Activated B cell treated with CpG ODN at 0.5 μM for 24 hours (primary cell): Measurements from ENCODE around the gene KMT2E. TPM values are rescaled to one million over a fixed set of nuclear protein-coding genes. Genes with fewer than 3 reads are reported as not detected.

Source experiments
- ATAC-seq: fragments of 200-7000 bp; cut with Tn5 transposase; one replicate; pipeline ENCODE4 v1.10.0; 2021; ENCODE audit warnings: low read depth, mild to moderate bottlenecking, moderate library complexity
- CTCF ChIA-PET: fragments of 350-600 bp; sonication (Branson Sonifier 250); formaldehyde crosslinking; loops from one replicate; lab custom pipeline; 2021; ENCODE audit warnings: antibody characterized with exemption; lab: Charles Lee
- POLR2A ChIA-PET: fragments of 350-600 bp; sonication (Branson Sonifier 250); formaldehyde crosslinking; loops from one replicate; lab custom pipeline; 2021; ENCODE audit warnings: antibody characterized with exemption; lab: Charles Lee
- DNase-seq: peaks from one replicate; pipeline ENCODE4 v3.0.0; 2022
- H3K27ac Mint-ChIP-seq: one replicate; pipeline ENCODE4 v1.8.0; 2020; ENCODE audit warnings: mixed read lengths
- H3K27me3 Mint-ChIP-seq: one replicate; pipeline ENCODE4 v1.8.0; 2021; ENCODE audit warnings: mixed read lengths
- H3K36me3 Mint-ChIP-seq: one replicate; pipeline ENCODE4 v1.8.0; 2021; ENCODE audit warnings: low read depth, mixed read lengths
- H3K4me1 Mint-ChIP-seq: one replicate; pipeline ENCODE4 v1.8.0; 2021; ENCODE audit warnings: mixed read lengths
- H3K4me3 Mint-ChIP-seq: one replicate; pipeline ENCODE4 v1.8.0; 2020; ENCODE audit warnings: mild to moderate bottlenecking, mixed read lengths
- H3K9me3 Mint-ChIP-seq: one replicate; pipeline ENCODE4 v1.8.0; 2020; ENCODE audit warnings: mixed read lengths
- intact Hi-C: fragments of 100-400 bp; cut with micrococcal nuclease; formaldehyde crosslinking; loops from one replicate; pipeline ENCODE4 v1.15.1; 2024
- total RNA-seq: library from RNA; stranded (reverse); gene quantifications from 2 replicates; pipeline ENCODE4 v1.2.3, GENCODE V29; 2022
- TF ChIP-seq, protein P1 (sequence below): fragments of 200-600 bp; IDR thresholded peaks from one replicate; pipeline ENCODE4 v1.8.0; 2022; ENCODE audit warnings: antibody characterized with exemption, mild to moderate bottlenecking

KMT2E gene
- total RNA-seq, 1 donor from 2014 or later, result 183 TPM

DNA sequence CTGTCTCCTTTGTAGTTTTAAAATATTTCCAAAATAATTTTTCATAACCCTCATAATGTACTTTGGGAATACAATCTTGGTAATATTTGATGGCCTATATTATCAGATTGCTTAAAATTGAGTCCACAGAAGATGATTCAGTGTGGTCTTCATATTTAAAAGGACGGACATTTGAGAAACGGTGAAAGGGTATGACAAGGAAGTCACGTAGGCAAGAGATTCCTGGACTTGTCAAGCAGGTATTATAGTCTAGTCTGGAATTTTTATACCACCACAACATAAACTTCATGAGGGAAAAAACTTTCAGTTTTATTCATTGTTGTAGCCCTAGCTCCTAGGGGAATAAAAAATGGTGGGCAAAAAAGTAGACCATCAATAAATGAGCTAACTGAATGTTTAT is 82.3 kb downstream of the KMT2E start:
- no peak overlapping the region for H3K4me3 Mint-ChIP-seq
- H3K4me1 Mint-ChIP-seq, result peaks cover 21% of the 10 kb centered on the region
- intact Hi-C loops, result no loop called here
- DNase-seq (no peak), ATAC-seq (no peak)
- ChIA-PET POLR2A (no interaction called here), CTCF (no interaction called here)
- TF ChIP-seq, protein P1, sequence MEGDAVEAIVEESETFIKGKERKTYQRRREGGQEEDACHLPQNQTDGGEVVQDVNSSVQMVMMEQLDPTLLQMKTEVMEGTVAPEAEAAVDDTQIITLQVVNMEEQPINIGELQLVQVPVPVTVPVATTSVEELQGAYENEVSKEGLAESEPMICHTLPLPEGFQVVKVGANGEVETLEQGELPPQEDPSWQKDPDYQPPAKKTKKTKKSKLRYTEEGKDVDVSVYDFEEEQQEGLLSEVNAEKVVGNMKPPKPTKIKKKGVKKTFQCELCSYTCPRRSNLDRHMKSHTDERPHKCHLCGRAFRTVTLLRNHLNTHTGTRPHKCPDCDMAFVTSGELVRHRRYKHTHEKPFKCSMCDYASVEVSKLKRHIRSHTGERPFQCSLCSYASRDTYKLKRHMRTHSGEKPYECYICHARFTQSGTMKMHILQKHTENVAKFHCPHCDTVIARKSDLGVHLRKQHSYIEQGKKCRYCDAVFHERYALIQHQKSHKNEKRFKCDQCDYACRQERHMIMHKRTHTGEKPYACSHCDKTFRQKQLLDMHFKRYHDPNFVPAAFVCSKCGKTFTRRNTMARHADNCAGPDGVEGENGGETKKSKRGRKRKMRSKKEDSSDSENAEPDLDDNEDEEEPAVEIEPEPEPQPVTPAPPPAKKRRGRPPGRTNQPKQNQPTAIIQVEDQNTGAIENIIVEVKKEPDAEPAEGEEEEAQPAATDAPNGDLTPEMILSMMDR, result no peak
- H3K9me3 Mint-ChIP-seq, result no peaks in the 10 kb centered on the region
- no peaks in the 10 kb centered on the region for H3K27me3 Mint-ChIP-seq
- H3K36me3 Mint-ChIP-seq, result peaks cover 82% of the 10 kb centered on the region
- H3K27ac Mint-ChIP-seq, result no peak overlapping the region

DNA sequence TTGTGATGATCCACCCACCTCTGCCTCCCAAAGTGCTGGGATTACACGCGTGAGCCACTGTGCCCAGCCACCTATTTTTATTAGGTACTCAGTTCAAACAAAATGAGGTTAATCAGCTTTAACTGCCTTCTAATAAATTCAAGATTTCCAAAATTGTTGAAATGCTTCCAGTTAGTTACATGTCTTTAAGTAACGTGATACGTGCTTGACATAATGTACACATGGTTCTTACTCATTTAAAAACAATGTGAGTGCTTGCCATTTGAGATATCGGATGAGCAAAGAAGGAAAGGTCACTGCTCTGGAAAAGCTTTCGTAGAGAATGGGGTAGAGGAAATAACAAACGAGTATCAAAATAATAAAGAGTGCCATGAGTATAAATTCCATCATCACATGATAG is 83.6 kb downstream of the KMT2E start:
- H3K27ac Mint-ChIP-seq, result peak overlapping the region; percentile 8
- no peaks in the 10 kb centered on the region for H3K9me3 Mint-ChIP-seq
- TF ChIP-seq, protein P1, result no peak
- intact Hi-C loops, result no loop called here
- CTCF ChIA-PET, result no interaction called here
- ATAC-seq (no peak), DNase-seq (no peak)
- H3K4me1 Mint-ChIP-seq, result peaks cover 22% of the 10 kb centered on the region
- peaks cover 78% of the 10 kb centered on the region for H3K36me3 Mint-ChIP-seq
- POLR2A ChIA-PET, result no interaction called here
- no peak overlapping the region for H3K4me3 Mint-ChIP-seq
- no peaks in the 10 kb centered on the region for H3K27me3 Mint-ChIP-seq

DNA sequence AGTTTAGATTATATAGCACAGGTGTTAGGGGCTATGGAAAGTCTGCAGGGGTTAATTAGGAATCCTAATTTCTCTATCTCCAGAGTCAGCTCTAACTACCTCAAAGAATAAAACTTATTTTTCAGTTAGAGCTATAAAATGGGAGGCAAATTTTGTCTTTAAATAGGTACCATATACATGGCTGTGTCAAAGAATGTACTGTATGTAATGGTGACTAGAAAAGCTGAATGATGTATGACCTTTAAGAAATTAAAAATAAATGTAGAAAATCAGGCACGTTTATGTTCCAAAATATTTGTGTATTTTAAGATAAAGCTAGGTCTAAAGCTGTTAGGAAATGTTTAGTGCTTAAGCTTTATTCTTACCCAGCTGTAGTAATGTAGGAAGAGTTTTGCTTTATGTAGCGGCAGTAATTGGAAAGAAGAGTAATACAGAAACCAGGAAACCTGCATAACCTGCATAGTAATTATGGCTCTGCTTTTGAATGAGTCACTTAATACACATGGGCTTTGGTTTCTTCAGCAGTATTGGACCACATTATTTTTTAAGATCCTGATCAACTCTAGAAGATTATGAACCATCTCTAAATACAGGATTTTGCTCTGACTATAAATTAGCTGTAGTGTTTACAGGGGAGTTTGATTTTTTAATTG is 85.0 kb downstream of the KMT2E start:
- Mint-ChIP-seq H3K36me3 (peaks cover 78% of the 10 kb centered on the region), H3K4me1 (peaks cover 28% of the 10 kb centered on the region), H3K27ac (peak overlapping the region; percentile 73), H3K9me3 (no peaks in the 10 kb centered on the region), H3K27me3 (no peaks in the 10 kb centered on the region), H3K4me3 (no peak overlapping the region)
- intact Hi-C loops, result no loop called here
- DNase-seq, result no peak
- TF ChIP-seq, protein P1, result no peak
- POLR2A ChIA-PET, result interaction anchor here (1.1 kb wide), 1 partner anchor 115 kb away, joined by 3 read pairs; no protein-coding TSS in a partner anchor
- CTCF ChIA-PET, result interaction anchor here (1.3 kb wide), 1 partner anchor 118 kb away, joined by 5 read pairs; no protein-coding TSS in a partner anchor
- ATAC-seq, result peak; percentile 85

- intact Hi-C loops, result loop anchor here (5.0 kb wide), 1 partner anchor 35 kb away; no protein-coding TSS in a partner anchor
- Mint-ChIP-seq H3K4me3 (no peak overlapping the region), H3K27me3 (no peaks in the 10 kb centered on the region), H3K9me3 (no peaks in the 10 kb centered on the region), H3K4me1 (peaks cover 28% of the 10 kb centered on the region), H3K27ac (no peak overlapping the region), H3K36me3 (peaks cover 77% of the 10 kb centered on the region)
- no peak for ATAC-seq
- ChIA-PET CTCF (no interaction called here), POLR2A (no interaction called here)
- TF ChIP-seq, protein P1, result no peak
- DNase-seq, result no peak
Measured at GRCh38 chr7:105101864-105102263, 87.9 kb downstream of the KMT2E start.

- no peak for DNase-seq
- H3K9me3 Mint-ChIP-seq, result no peaks in the 10 kb centered on the region
- intact Hi-C loops, result loop anchor here (5.0 kb wide), 1 partner anchor 35 kb away; no protein-coding TSS in a partner anchor
Measured at GRCh38 chr7:105102557-105103352, 88.8 kb downstream of the KMT2E start.

More at GRCh38 chr7:105102557-105103352, 88.8 kb downstream of the KMT2E start:
- Mint-ChIP-seq H3K4me3 (no peak overlapping the region), H3K27me3 (no peaks in the 10 kb centered on the region), H3K27ac (peak overlapping the region; percentile 65), H3K36me3 (peaks cover 78% of the 10 kb centered on the region), H3K4me1 (peaks cover 26% of the 10 kb centered on the region)
- CTCF ChIA-PET, result no interaction called here
- TF ChIP-seq, protein P1, result no peak
- ATAC-seq, result no peak
- POLR2A ChIA-PET, result no interaction called here
